B cell (primary cell): ENCODE data around the gene ARHGAP42. TPM values are rescaled to one million over a fixed set of nuclear protein-coding genes. Genes with fewer than 3 reads are reported as not detected.

ENCODE experiments used
- ATAC-seq: fragments of 200-7000 bp; cut with Tn5 transposase; one replicate; pipeline ENCODE4 v1.10.0; 2021; ENCODE audit warnings: low read depth, mild to moderate bottlenecking, moderate number of reproducible peaks, moderate library complexity
- CTCF ChIA-PET: fragments of 350-600 bp; sonication (Branson Sonifier 250); formaldehyde crosslinking; loops from one replicate; lab custom pipeline; 2021; ENCODE audit warnings: antibody characterized with exemption, inconsistent platforms; lab: Charles Lee
- POLR2A ChIA-PET: fragments of 350-600 bp; sonication (Branson Sonifier 250); formaldehyde crosslinking; loops from one replicate; lab custom pipeline; 2021; ENCODE audit warnings: antibody characterized with exemption; lab: Charles Lee
- DNase-seq: peaks from one replicate; pipeline ENCODE4 v3.0.0; 2013
- H2AFZ ChIP-seq: 2 replicates; pipeline ENCODE4 v1.6.1; 2012; ENCODE audit warnings: mild to moderate bottlenecking, low read depth, low read length; ENCODE audit not compliant: insufficient read depth, poor library complexity, severe bottlenecking
- H3K27ac ChIP-seq, 2 donors: 1 replicate in 1 of 2; 2 replicates in 1 of 2; pipeline ENCODE4 v1.5.1; 2012 to 2013; ENCODE audit warnings: low read length in 2 of 2, mild to moderate bottlenecking in 2 of 2, moderate library complexity in 1 of 2
- H3K27me3 ChIP-seq, 4 experiments: fragments of 200-600 bp in 1 of 4; sonication (generic) in 1 of 4; replicated peaks in 1 of 4; 1 replicate in 2 of 4; 2 replicates in 2 of 4; pipeline versions ENCODE4 v1.6.1 to v1.7.0; 2013 to 2016; ENCODE audit warnings: low read length in 3 of 4, mild to moderate bottlenecking in 2 of 4, mixed read lengths in 1 of 4, moderate library complexity in 1 of 4; ENCODE audit not compliant: insufficient read depth in 4 of 4, control insufficient read depth in 3 of 4; ENCODE audit errors: control extremely low read depth in 1 of 4
- H3K36me3 ChIP-seq, 2 experiments: replicated peaks in 1 of 2; 1 replicate in 1 of 2; 2 replicates in 1 of 2; pipeline versions ENCODE4 v1.6.1 to v1.7.1; 2013; ENCODE audit warnings: low read length in 1 of 2; ENCODE audit not compliant: insufficient read depth in 2 of 2, control insufficient read depth in 1 of 2; ENCODE audit errors: control extremely low read depth in 1 of 2, extremely low read depth in 1 of 2
- H3K4me1 ChIP-seq, 2 donors: fragments of 200-600 bp in 1 of 2; sonication (generic) in 1 of 2; 1 replicate in 1 of 2; 2 replicates in 1 of 2; pipeline versions ENCODE4 v1.5.1 to v1.6.1; 2013 to 2017; ENCODE audit warnings: low read length in 2 of 2; ENCODE audit not compliant: control insufficient read depth in 2 of 2, insufficient read depth in 2 of 2
- H3K4me2 ChIP-seq: replicated peaks from 2 replicates; pipeline ENCODE3; 2012; ENCODE audit warnings: mild to moderate bottlenecking, low read depth, low read length; ENCODE audit not compliant: poor library complexity, severe bottlenecking
- H3K4me3 ChIP-seq, 5 experiments: fragments of 200-600 bp in 1 of 5; sonication (generic) in 1 of 5; 1 replicate in 3 of 5; 2 replicates in 2 of 5; pipeline versions ENCODE4 v1.5.1 to v1.7.0; 2011 to 2016; ENCODE audit warnings: low read length in 4 of 5, mild to moderate bottlenecking in 4 of 5, low read depth in 2 of 5, control low read depth in 1 of 5, moderate library complexity in 1 of 5; ENCODE audit not compliant: insufficient read depth in 1 of 5; ENCODE audit errors: control extremely low read depth in 1 of 5, extremely low read depth in 1 of 5
- H3K79me2 ChIP-seq: fragments of 200-600 bp; sonication (generic); one replicate; pipeline ENCODE4 v1.6.0; 2016; ENCODE audit warnings: low read length; ENCODE audit not compliant: control insufficient read depth, insufficient read depth
- H3K9ac ChIP-seq: fragments of 200-600 bp; sonication (generic); 2 replicates; pipeline ENCODE4 v1.6.1; 2017; ENCODE audit warnings: mild to moderate bottlenecking, low read length, moderate library complexity
- H3K9me3 ChIP-seq, 3 donors: one replicate each; pipeline versions ENCODE4 v1.6.1 to v1.7.1; 2013; ENCODE audit warnings: low read length in 2 of 3; ENCODE audit not compliant: control insufficient read depth in 2 of 3, insufficient read depth in 1 of 3; ENCODE audit errors: control extremely low read depth in 1 of 3
- H4K20me1 ChIP-seq: 2 replicates; pipeline ENCODE4 v1.6.0; 2012; ENCODE audit warnings: mild to moderate bottlenecking, low read length; ENCODE audit not compliant: insufficient read depth, control insufficient read depth, poor library complexity, severe bottlenecking
- H3K27ac Mint-ChIP-seq: one replicate; pipeline ENCODE4 v1.8.0; 2021; ENCODE audit warnings: mixed read lengths
- H3K27me3 Mint-ChIP-seq: one replicate; pipeline ENCODE4 v1.8.0; 2021; ENCODE audit warnings: mixed read lengths
- H3K4me1 Mint-ChIP-seq: one replicate; pipeline ENCODE4 v1.8.0; 2021; ENCODE audit warnings: mixed read lengths
- H3K4me3 Mint-ChIP-seq: one replicate; pipeline ENCODE4 v1.8.0; 2021; ENCODE audit warnings: mixed read lengths
- H3K9me3 Mint-ChIP-seq: one replicate; pipeline ENCODE4 v1.8.0; 2022; ENCODE audit warnings: mixed read lengths; ENCODE audit not compliant: insufficient read depth
- CTCF ChIP-seq: fragments of 200-600 bp; IDR thresholded peaks from one replicate; pipeline ENCODE4 v1.8.0; 2022; ENCODE audit warnings: antibody characterized with exemption, mild to moderate bottlenecking
- EZH2 ChIP-seq: IDR thresholded peaks from 2 replicates; pipeline ENCODE4 v1.6.1; 2012; ENCODE audit warnings: borderline replicate concordance, low read depth, mild to moderate bottlenecking, moderate library complexity, low read length; ENCODE audit not compliant: insufficient read depth, poor library complexity, severe bottlenecking
- WGBS: methylation state at CpG from one replicate; pipeline ENCODE4 v1.1.5; 2013; ENCODE audit warnings: missing lambda C conversion rate; ENCODE audit not compliant: insufficient coverage; 5-methylcytosine and 5-hydroxymethylcytosine counted together
- intact Hi-C: fragments of 100-400 bp; cut with micrococcal nuclease; formaldehyde crosslinking; loops from one replicate; pipeline ENCODE4 v1.10.0; 2022
- polyA plus RNA-seq: library from polyadenylated mRNA; depleted of rRNA; stranded (reverse); fragments of >200 nt; gene quantifications from 2 replicates; pipeline ENCODE4 v1.2.3, GENCODE V29; 2012
- total RNA-seq, 2 donors: library from RNA; stranded (reverse); fragments of 120-200 nt in 1 of 2; gene quantifications; 1 replicate in 1 of 2; 2 replicates in 1 of 2; pipeline versions ENCODE4 v1.2.3 to v1.2.4, GENCODE V29; 2013 to 2022

The ARHGAP42 gene
- total and polyA plus RNA-seq, 2 donors (not counting 1 experiment from before 2014, with no cell fraction given), result 3.8 to 4.9 TPM

- no peaks in the 10 kb centered on the region for H3K4me1 ChIP-seq
- H3K36me3 ChIP-seq, result no peaks in the 10 kb centered on the region
- ChIA-PET CTCF (interaction anchor here (0.8 kb wide), 1 partner anchor 34 kb away, joined by 3 read pairs; no protein-coding TSS in a partner anchor), POLR2A (no interaction called here)
- no peak overlapping the region for H3K4me3 Mint-ChIP-seq
- no peaks in the 10 kb centered on the region for H3K79me2 ChIP-seq
- intact Hi-C loops, result no loop called here
- no peak overlapping the region for H3K27ac ChIP-seq
- H3K4me1 Mint-ChIP-seq, result no peaks in the 10 kb centered on the region
- H3K27ac Mint-ChIP-seq, result no peak overlapping the region
- DNase-seq (no peak), ATAC-seq (no peak)
- peaks cover 27% of the 10 kb centered on the region for H3K27me3 Mint-ChIP-seq
- H4K20me1 ChIP-seq, result no peaks in the 10 kb centered on the region
- H3K9me3 ChIP-seq, result peaks cover 0 to 2% (median 2%) of the 10 kb centered on the region in 3 donors
- no peak overlapping the region for H3K4me2 ChIP-seq
- H3K4me3 ChIP-seq, result no peak overlapping the region
- H2AFZ ChIP-seq, result no peak overlapping the region
- no peak overlapping the region for H3K9ac ChIP-seq
- peaks cover 2% of the 10 kb centered on the region for H3K9me3 Mint-ChIP-seq
- WGBS, result 87% methylated on average over 6 of the region's 10 CpGs
- peaks cover 0 to 5% (median 0%) of the 10 kb centered on the region in 4 experiments for H3K27me3 ChIP-seq
- TF ChIP-seq CTCF (no peak), EZH2 (no peak)
These were observed 49.4 kb upstream of the ARHGAP42 start for GRCh38 chr11:100637706-100638105.

GRCh38 chr11:100638648-100639047 lies 48.4 kb upstream of the ARHGAP42 start:
- 63% methylated on average over 1 of the region's 1 CpG for WGBS
- no peak overlapping the region for H3K9ac ChIP-seq
- H3K27ac Mint-ChIP-seq, result no peak overlapping the region
- no peak overlapping the region for H3K4me3 Mint-ChIP-seq
- no peak overlapping the region for H3K4me3 ChIP-seq
- H3K4me1 Mint-ChIP-seq, result no peaks in the 10 kb centered on the region
- H3K36me3 ChIP-seq, result no peaks in the 10 kb centered on the region
- no peaks in the 10 kb centered on the region for H3K79me2 ChIP-seq
- no peak overlapping the region for H3K4me2 ChIP-seq
- H2AFZ ChIP-seq, result no peak overlapping the region
- intact Hi-C loops, result no loop called here
- no peak for TF ChIP-seq CTCF
- TF ChIP-seq EZH2, result no peak
- DNase-seq (no peak), ATAC-seq (no peak)
- H3K9me3 ChIP-seq, result peaks cover 0 to 2% (median 2%) of the 10 kb centered on the region in 3 donors
- H3K27ac ChIP-seq, result no peak overlapping the region
- no peaks in the 10 kb centered on the region for H4K20me1 ChIP-seq
- ChIA-PET POLR2A (no interaction called here), CTCF (no interaction called here)
- peaks cover 2% of the 10 kb centered on the region for H3K9me3 Mint-ChIP-seq
- no peaks in the 10 kb centered on the region for H3K4me1 ChIP-seq
- H3K27me3 Mint-ChIP-seq, result peaks cover 23% of the 10 kb centered on the region
- peaks cover 0 to 8% (median 0%) of the 10 kb centered on the region in 4 experiments for H3K27me3 ChIP-seq
